NCI-H1436 (cell line): ENCODE results near the gene TLX3.
"Not testable (repeated sequence)": the region's sequence is repeated elsewhere in the genome, so short reads cannot be mapped to it uniquely, and the experiment has no call there.

ENCODE experiments used
- DNase-seq: peaks from one replicate; lab custom pipeline; 2025; lab: John Stamatoyannopoulos, UW

The TLX3 gene

DNA sequence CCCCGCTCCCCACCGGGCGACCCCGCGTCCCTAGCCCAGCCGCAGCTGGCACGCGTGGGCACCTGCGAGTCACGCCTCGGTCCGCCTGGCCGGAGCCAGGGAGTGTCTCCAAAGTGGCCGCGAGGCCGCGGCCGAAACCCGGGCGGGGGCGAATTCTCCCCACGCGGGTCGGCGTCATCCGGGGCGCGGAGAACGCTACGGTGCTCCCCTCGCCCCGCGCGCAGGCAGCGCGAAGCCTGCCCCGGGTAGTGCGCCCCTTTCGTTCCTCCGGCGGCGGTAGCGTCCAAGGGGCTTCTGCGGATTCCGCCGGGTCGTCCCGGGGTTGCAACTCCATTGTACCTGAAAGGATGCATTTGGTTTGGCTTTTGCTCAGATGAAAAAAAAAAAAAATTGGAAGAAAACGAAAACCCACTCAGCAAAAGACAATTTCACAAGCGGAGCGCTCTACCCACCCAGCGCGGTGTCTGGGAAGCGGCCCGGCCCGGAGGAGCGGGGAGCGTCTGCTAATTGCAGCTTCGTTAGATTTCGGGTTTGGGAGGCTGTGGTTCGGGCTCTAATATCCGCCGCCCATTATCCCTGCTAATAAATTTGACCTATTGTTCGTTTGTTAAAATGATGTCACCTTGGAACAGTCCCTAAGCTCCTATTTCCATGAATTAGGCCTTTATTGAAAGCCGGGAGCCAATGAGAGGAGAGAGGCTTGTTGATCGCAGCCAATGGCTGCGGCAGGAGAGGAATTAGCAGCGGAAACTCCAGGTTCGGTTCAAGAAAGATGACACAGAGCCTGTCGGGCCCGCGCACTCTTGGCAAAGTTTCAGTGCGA is at the start of gene TLX3:
Gene TLX3 (plus strand): TSS at position 796 of the 823 bp plus-strand sequence. CDS start 118 bp downstream, outside the sequence.
- no peak for DNase-seq

DNA sequence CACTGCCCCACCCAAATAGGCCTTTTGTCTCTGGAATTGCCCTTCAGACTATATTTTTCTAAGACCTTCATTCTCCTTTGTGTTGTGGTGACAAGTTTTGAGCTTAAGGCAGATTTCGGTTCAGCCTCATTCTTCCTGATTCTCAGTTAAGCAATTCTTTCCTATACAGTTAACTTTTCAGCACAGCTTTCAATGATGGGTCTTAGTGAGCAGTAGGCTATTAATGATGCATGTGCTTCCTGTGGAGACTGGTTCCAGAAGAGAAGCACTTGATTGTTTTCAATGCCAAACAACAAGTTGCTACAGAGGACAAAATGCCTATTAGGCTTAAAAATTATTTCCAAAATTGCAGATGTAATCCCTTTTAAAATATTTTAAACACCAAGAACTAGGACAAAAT is 47.7 kb upstream of the TLX3 start:
- no peak for DNase-seq

DNA sequence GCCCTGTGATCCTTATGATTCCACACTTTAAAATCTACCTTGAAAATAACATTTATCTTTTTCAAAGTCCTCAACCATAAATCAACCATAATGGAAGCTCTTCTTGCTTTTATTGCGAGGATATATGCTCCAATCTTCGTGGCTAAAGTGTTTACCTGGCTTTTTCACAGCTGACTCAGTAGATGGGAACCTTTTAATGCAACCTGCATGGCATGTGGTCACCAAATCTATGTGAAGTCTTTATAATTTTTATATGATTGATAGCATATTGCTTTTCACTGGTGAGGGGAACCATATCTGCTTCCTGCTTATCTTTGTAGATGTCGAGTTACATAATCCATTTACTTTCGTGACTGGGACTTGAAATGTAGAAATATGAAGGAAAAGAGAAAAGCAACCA is 47.1 kb upstream of the TLX3 start:
- DNase-seq, result no peak

DNA sequence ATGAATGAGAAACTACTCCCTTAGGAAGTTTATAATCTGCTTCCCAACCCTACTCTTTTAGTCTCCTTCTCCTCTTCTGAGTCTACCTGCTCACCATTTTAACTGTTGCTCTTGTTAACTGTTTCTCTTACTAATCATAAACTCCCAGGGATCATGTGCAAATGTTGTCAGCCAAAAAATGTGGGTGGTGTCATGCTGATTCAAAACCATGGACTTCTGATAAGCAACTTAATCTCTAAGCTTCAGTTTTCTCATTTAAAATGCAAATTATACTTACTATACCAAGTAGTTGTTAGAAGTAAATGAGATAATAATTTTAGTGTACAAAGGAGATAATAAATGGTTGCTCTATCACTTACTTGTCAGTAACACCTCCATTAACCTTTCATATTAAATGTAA is 45.9 kb upstream of the TLX3 start:
- DNase-seq, result no peak

DNA sequence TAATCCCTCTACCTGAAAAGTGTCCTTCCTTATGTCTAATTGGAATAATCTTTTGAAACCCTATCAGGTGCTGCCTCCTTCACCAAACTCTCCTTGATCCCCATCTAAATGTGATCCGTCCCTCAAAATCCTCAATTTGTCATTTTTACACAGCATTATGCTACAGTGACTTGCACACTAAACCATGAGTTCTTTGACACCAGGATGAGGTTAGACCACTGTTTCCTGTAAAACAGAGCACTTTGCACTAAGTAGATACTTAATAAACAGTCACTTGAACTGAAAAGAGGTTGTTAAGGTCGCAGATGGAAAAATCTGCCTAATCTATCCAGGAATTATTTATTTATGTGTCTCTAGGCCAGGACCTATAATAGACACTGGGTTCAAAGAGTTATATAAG is 44.2 kb upstream of the TLX3 start:
- DNase-seq, result no peak

DNA sequence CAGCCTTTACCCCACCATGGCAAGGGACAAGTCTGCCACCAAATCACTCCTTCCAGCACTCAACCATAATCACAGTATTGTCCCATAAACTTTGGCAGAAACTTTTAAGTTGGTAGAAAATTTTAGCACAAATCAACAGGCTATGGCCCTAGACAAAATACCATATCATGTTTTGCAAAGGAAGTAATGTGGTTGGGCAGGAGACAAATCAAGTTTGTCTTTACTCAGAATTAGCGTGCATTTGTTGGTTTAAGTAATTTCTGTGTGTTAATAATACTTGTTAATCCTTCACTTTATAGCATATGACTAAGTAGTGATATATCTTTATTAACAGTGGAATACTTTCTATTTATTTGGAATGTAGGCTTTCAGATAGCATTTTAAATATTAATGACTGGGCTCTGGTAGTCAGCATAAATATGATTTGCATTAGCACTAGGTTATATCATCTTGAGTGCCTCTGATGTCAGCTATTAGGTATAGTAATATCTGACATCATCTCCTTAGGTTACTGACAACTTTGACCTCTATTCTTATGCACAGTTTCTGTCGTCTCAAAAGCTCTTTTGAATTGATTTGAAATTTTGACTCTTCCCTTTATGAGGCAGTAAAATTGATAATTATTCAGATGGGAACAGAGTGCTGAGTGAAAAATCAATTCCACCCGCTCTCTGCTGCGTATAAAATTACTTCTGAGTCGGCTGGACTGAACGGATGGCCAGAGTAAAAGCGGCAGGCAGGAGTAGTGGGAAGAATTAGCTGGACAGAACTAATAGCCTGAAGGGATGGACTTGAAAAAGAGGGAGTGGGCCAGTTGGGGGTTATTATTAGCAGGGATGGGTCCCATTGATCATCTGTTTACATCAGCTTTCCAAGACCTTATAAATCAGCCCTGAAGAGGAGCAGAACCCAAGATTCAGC is 40.1 kb upstream of the TLX3 start:
- DNase-seq, result no peak

DNA sequence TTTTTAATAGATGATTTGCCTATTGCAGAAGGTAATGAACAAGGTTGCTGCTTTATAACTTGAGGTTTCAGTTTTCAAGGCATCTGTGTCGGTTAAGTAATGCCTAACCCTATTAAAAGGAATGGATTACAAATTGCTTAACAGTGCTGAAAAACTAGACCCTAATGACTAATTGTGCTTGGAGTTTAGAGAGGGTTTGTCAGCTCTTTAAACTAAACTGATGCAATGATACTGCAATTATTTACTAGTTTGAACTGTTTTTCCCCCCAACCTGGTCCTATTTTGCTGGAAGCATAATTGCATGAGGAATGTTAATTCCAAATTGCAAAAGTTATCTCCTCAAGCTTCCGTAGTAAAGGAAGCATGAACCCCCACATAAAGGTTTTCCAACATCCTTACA is 39.3 kb upstream of the TLX3 start:
- DNase-seq, result no peak

DNA sequence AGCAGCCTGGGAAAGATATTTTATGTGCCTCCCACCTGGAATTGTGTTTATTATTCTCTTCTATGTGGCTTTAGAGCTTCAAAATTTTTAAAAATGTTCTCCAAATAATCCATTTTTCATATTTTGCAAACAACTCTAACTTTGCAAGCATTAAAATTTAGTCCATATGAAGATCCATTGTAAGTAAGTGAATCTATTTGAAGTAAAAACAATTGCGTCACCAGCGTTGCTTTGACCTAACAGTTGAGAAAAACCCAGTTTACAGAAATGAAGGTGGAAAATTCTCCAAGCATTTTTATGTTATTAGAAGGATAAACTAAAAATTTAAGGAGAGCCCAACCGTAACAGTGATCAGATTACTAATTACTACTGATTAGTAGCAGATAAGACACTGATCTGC is 38.9 kb upstream of the TLX3 start:
- no peak for DNase-seq

DNA sequence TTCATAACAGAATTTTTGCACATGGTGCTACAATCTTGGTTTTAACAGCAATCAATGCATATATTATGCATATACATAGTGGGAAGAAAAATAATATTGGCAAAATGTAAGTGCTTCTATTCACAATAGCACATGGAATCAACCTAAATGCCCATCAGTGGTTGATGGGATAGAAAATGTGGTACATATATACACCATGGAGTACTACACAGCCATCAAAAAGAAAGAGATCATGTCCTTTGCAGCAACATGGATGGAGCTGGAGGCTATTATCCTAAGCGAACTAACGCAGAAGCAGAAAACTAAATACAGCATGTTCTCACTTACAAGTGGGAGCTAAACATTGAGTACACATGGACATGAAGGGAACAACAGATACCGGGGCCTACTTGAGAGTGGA is 37.2 kb upstream of the TLX3 start:
- no peak for DNase-seq

DNA sequence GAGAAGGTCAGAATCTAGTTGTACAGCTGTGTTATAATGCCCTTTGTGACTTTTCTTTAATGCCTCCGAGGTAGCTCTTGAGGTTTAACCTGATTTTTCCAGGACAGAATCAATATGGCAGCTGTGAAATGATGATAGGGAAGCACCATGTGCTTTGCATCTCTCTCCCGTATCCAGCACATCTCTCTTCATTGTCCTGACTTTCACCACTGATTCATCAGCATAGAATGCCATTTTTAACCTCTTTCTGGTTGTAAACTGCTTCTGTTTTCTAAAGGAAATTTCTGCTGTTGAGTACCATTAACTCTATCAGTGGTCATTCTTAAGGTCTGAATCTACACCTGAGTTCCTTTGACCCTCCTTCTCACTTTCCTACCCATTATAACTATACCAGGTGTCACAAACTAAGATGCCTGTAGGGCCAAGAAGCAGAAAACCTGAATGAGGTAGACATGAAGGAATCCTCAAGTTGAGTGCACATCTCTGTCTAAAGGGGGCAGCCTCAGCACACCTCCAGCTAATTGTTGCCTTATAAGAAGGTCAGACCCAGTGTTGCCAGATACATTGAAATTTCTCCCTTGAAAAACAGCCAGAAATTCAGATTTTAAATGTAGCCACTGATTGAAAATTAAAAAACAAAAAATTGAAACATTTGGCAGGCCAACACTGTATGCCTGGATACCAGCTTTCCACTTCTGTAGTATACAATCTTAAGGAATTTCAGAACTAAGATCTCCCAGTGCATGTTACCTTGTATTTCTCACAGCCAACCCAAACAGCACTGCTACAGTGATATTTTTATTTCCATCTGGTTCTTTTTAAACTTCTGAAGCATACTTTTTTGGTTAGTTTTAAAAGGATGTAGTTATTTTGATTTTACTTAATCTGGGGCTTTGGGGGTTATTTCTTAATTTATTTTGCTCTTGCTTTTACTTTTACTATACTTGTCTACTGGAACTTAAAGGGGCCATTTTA is 35.8 kb upstream of the TLX3 start:
- no peak for DNase-seq

DNA sequence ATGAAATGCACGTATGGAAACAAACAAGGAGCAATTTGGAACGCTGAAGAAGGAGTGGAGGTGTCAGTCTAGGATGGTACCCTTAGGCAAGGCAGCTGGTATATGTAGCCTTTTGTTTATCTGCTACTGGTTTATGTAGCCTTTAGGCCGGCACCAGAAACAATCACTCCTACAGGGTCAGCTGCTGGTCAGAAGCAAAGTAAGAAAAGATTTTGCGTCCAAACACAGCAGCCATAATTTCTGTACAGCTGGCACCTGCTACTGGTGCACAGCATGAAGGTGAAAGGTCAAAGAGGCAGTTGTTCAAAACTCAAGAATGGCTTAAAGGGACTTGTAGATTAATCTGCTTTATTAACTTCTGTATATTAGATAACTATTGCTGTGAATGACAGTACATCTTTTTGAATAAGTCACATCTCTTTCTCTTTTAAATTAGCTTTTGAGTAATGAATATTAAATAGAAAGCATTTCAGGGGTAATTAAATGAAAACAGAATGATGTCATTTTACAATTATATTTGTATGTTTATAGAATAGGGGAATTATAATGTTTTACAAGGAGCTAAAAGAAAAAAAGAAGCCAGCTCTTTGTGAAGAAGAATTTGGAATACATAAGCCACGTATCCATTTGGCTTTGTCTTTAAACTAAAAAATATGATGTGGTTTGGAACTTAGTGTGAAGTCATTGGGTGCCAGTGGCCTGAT is 33.1 kb upstream of the TLX3 start:
- DNase-seq, result no peak

DNA sequence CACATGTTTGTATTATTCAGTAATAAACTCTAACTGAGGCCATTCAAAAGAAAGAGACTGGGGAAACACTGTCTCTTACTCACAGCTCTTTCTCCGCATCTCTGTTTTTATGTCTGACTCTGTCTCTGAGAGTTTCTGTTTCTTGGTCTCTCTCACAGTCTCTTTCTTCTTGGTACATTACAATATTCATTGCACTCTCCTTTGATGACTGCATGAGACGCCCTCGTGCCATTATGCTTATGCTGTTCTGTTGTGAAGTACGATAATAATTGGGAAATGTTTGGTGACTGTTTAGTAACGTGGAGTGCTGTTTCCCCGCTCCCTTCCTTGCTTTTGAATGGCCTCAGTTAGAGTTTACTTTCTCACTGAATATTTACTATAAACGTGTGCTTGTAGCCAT is 25.3 kb upstream of the TLX3 start:
- DNase-seq, result no peak

DNA sequence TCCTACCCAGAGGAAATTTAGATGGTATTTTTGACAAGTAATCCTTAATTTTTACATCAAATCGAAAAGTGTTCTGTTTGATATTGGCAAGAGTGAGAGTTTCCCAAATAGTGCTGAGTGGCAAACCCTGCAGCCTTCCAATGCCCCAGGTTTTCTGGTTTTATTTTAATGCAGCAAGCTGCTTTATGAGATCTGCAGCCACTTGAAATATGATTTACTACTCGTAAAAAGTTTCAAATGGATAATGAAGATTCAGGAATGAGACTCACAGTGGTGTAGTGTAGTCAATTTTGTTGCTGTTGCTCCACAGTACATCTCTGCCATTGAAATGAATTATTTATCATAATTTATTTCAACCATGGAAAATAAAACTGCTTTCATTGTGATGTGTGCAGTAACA is 23.6 kb upstream of the TLX3 start:
- no peak for DNase-seq

DNA sequence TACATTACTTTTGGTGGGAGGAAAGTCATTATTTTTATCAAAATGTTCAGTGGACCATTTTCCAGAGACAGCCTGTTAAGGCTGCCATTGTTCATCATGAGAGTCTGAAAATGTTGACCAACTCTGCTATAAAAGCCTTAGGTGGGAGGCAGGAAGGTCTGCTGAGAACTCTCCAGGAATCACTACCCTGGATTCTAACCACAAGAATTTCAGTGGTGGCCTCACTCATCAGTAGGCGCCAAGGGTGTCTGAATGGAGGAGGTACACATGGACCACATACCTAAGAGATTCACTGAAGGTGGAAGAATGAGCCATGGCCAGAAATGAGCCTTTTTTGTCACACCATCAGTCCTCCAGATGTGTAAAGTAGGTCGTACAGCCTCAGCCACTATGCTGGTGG is 21.0 kb upstream of the TLX3 start:
- DNase-seq, result no peak

DNA sequence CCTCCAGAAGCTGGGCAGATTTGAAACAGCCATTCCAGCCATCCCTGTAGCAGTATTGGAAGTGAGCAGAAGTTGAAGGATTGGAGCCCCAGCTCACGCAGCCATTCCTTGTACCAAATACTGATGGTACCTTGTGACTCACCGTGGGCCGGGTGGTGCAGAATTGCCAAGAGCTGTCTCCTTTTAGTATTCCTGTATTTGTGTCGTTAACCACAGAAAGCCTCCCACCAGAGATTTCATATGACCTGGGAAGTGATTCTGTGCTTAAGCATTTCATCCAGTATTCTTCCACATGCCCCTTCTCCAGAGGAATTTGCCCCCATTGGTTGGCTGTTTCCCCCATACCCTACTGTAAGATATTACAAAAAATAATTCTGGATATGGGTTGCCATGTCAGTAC is 17.7 kb upstream of the TLX3 start:
- DNase-seq, result no peak

DNA sequence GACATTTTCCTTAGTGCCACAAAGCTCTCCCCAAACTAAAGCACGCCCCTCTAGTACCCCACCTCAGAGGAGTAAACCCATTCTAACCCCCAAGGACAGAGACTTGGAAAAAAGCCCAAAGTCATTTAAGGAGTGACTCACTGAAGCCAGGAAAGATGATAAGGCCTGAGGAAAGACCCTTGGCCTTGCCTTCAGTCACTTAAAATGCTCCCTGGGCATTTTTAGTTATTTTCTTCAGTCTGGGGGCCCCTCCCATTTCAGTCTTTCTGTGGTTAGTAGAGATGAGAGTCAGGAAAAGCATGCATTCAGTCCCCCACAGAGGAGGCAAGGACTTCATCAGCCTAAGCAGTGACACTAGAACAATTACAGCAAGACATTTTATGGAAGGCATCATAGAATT is 13.7 kb upstream of the TLX3 start:
- no peak for DNase-seq

DNA sequence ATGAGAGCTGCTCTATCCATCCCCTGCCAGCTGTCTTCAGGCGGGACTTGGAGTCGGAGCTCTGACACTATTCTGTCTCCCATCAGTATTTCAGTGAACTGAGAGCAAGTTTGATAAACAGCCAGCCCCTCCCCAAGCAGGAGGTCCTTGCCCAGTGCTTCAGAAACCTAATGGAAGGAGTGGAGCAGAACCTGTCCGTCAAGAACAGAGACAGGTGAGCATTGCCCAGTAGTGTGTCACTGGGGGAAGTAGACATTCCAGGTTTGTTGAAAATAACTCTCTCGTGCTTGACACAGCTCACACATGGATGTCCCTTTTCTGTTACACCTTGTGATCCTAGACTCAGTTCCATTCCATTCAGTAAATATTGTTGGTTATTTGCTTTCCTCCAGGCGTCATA is 13.2 kb upstream of the TLX3 start:
- DNase-seq, result no peak

DNA sequence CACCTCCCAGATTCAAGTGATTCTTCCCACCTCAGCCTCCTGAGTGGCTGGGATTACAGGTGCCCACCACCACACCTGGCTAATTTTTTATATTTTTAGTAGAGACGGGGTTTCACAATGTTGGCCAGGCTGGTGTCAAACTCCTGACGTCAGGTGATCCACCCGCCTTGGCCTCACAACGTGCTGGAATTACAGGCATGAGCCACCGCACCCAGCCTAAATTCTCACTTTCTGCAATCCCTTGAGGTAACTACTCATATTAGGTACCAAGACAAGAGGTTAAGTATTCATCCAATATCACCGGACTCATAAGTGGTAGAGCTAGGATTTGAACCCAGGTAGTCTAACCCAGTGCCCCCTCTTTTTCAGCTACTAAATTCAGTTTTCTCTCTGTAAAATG is 11.1 kb upstream of the TLX3 start:
- not testable (repeated sequence) for DNase-seq

DNA sequence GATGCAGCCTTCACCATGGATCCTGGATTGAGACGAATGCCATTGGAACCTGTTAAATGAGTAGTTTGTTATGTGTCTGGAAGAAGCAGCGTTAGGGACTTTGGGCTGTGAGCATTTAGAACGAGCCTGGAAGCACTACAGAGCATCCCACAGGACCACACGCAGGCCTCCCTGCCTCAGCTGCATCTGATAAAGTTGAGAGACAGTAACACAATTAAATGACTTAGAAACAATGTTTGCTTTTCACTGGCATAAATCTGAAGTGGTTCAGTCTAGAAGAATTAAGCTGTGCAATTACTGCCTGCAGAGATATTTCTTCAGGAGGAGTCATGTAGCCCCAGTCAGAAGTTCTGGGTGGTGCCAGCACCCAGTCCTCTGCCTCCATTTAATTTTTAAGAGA is 9.8 kb upstream of the TLX3 start:
- DNase-seq, result no peak

DNA sequence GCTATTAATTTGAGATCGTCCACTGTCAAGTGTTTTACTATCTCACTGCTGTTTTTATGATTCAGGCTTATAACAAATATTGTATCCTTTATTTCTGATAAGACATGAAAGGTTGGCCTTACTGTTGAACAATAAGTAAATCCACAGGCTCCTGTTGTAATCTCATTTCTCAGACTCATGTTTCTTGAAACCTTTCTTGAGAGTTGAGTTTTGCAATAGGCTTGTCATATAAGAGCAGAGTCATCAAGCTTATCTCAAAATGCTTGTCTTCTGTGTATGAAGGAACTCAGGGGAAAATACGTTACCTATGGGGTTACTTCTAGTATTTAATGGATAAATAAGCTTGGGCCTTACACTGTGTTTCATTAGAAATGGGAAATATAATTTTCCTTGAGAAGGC is 9.2 kb upstream of the TLX3 start:
- DNase-seq, result no peak

DNA sequence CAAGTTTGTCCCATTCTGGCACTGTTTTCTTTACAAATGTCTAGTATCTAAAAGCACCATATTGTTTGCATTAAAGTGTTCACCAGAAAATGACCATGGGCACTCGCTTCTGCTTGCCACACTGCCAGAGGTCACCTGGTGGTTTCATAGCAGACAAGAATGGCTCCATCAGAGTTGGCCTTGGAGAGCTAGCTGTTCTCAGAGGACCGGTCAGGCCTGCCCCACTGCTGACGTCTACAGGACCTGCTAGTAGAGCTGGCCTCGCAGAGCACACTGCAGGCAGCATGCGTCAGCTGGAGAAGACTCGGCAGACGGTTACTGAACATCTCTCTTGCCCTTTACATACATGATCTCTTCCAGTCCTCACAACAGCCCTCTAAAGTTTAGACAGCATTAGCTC is 8.7 kb upstream of the TLX3 start:
- no peak for DNase-seq
